ENCODE measurements around the gene ARHGAP36. TPM values are rescaled to one million over a fixed set of nuclear protein-coding genes. Genes with fewer than 3 reads are reported as not detected.

The ARHGAP36 gene
- total and polyA plus RNA-seq, 2 donors (not counting 3 experiments of a cell fraction or from before 2014, with no cell fraction given) = not detected

- dilution Hi-C loops (cut with MboI; ENCODE audit: extremely low pct_ligation_motif_present, low sequenced_read_pairs) (no loop called here), intact Hi-C loops (cut with micrococcal nuclease) (no loop called here)
- Histone ChIP-seq H3K9me3 (replicated peaks; ENCODE audit: control insufficient read depth, insufficient read depth, low read length) (no peaks in the 10 kb centered on the region), H3K4me3 (replicated peaks in 1 of 3; ENCODE audit: insufficient read depth in 1 of 3, low read depth in 1 of 3, low read length in 3 of 3) (no peak overlapping the region), H3K27ac (ENCODE audit: insufficient read depth, low read depth, low read length) (no peak overlapping the region), H3K9ac (replicated peaks; ENCODE audit: extremely low read depth, insufficient read depth, low read length) (no peak overlapping the region), H3K4me1 (ENCODE audit: control insufficient read depth, extremely low read depth, insufficient read depth, low read length) (no peaks in the 10 kb centered on the region), H2AFZ (ENCODE audit: low read depth, low read length) (no peak overlapping the region), H3K79me2 (ENCODE audit: control insufficient read depth, insufficient read depth, low read length) (no peaks in the 10 kb centered on the region), H3K27me3 (ENCODE audit: control insufficient read depth in 2 of 2, insufficient read depth in 2 of 2, low read length in 2 of 2) (no peaks in the 10 kb centered on the region), H3K4me2 (ENCODE audit: insufficient read depth, low read length) (no peak overlapping the region), H3K36me3 (ENCODE audit: control insufficient read depth in 2 of 2, extremely low read depth in 1 of 2, insufficient read depth in 2 of 2, low read length in 2 of 2) (no peaks in the 10 kb centered on the region), H4K20me1 (replicated peaks; ENCODE audit: control insufficient read depth, extremely low read depth, insufficient read depth, low read length) (no peaks in the 10 kb centered on the region), H3K9me1 (replicated peaks; ENCODE audit: control insufficient read depth, extremely low read depth, insufficient read depth, low read length) (no peaks in the 10 kb centered on the region)
- no TSS peak for BruUV-seq (replicated peaks)
- CTCF ChIA-PET = no interaction called here
- POLR2A ChIA-PET = no interaction called here
- FAIRE-seq (no peak), DNase-seq (ENCODE audit: low read depth, low spot score) (no peak)
- TF ChIP-seq MAX (IDR thresholded peaks at IDR 0.05; ENCODE audit: insufficient read depth, insufficient read length) (no peak), MYC (IDR thresholded peaks at IDR 0.05; ENCODE audit: low read depth, low read length) (no peak), EZH2 (IDR thresholded peaks at IDR 0.05; ENCODE audit: borderline replicate concordance, low read depth, low read length, severe bottlenecking) (no peak), POLR2A (IDR thresholded peaks at IDR 0.05; ENCODE audit: low read depth, low read length) (no peak), FOS (IDR thresholded peaks at IDR 0.05; ENCODE audit: borderline replicate concordance, insufficient read depth, low read length) (no peak), CTCF (IDR thresholded peaks at IDR 0.05; ENCODE audit: extremely low read depth in 1 of 2, insufficient read depth in 1 of 2, low read depth in 1 of 2, low read length in 2 of 2) (no peak), JUN (IDR thresholded peaks at IDR 0.05; ENCODE audit: borderline replicate concordance, insufficient read depth, insufficient read length, low read depth) (no peak), POLR2AphosphoS5 (IDR thresholded peaks at IDR 0.05; ENCODE audit: insufficient read depth, low read depth, low read length) (no peak), GATA2 (IDR thresholded peaks at IDR 0.05; ENCODE audit: insufficient read depth, insufficient read length, low read depth, low read length) (no peak)
Observed at GRCh38 chrX:131073607-131074006, 15.5 kb downstream of the ARHGAP36 start.

All from endothelial cell of umbilical vein (primary cell).